GM21423 (cell line): ENCODE results near the gene RLIM.

ENCODE experiments used
- ATAC-seq: cut with Tn5 transposase; IDR thresholded peaks from one replicate; pipeline ENCODE4 v1.9.1; 2021; ENCODE audit warnings: mild to moderate bottlenecking, moderate library complexity; ENCODE audit not compliant: unreplicated experiment

Gene RLIM

DNA sequence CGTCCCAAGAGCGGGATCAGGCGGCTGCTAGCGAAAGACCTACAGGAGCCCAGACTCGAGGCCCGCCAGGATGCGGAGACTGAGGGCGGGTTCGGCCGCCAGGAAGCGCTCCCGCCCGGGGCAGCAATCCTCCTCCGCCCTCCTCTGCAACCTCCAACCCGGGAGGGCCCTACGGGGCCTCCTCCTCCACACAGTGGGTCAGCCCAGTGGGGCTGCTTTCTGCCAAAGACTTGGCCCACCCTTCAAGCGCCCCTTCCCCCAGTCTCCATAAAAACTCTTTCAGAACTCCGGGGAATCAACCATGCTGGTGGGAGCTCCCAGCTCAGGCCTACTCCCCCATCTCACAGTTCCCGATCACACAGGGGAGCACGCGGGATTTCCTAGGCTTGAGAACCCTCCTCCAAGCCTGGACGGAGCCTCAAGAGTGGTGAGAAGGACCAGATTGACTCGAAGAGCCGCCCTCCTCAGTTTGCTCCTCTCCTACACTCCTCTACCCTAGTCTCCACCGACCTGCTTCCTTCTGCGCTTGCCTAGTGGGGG lies 77.5 kb downstream of the RLIM start:
- peak; percentile 21 for ATAC-seq

DNA sequence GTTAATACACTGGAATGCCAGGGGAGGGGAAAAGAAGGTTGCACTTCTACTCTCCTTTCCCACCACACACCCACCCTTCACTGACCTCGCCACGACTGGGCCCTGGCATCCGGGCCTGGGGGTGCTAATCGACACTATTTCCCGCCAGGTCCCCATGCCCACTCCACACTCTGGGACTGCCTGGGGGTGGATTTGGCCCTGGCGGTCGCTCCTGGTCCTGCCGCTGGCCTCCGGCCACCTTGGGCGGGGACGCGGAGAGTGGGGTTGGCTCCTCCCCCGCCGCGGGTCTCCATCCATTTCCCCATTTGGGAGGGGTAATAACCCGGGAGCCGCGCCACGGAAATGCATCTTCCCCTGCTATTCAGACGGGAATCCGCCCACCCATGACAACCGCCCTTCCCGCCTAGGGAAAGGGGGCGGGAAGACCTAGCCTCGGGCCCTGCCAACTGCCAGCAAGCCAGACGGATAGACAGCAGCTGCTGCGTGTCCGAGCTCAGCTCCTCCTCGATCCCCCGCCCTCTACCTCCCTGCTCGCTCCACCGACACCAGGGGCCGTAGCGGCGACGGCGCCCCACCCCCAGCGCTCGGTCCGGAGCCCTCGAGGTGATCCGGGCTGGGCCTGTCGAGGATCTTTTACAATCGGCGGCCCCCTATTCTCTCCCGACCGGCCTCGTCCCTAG lies 78.1 kb downstream of the RLIM start:
- peak; percentile 65 for ATAC-seq

DNA sequence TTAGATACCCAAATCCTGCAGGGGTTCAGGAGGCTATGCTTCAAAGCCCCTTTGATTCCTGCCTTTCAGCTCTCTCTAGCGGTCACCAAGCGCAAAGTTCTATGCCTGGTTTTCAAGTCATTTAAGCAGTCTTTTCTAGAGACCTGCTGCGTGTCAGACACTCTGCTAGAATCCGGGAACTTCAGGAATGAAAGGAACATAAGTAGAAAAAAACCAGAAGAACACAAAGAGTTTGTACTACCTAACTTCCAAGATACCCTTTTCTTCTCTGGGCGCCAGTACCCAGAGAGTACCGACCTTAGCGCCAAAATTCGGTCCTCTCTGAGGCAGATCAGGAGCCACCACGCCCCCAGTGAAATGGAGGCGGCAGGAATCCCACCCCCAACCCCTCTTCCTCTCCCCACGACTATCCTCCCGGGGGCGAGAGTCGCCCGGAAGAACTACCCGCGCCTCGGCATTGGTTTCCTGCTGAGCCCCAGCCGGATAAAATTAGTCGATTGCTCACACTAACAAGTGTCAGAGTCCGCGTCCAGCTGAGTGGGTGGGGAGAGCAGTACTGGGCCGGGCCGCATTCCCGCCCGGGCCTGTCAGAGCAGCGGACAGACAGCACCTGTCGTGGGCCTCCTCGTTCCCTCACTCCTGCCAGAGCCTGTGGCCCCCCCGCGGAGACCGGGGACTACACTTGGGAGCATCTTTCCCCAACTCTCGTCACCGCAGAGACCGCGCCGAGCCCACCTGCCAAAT lies 78.8 kb downstream of the RLIM start:
- peak; percentile 31 for ATAC-seq
